IPS DF 6.9 (cell line): ENCODE results near the gene RABGAP1L.
"Not testable (repeated sequence)": the region's sequence is repeated elsewhere in the genome, so short reads cannot be mapped to it uniquely, and the experiment has no call there.

Source experiments
- DNase-seq: peaks from one replicate; pipeline ENCODE4 v3.0.0-alpha.2; 2013; ENCODE audit warnings: low read depth, low spot score
- H3K27ac ChIP-seq: one replicate; pipeline ENCODE4 v1.5.1; 2013; ENCODE audit warnings: low read length, control low read depth
- H3K27me3 ChIP-seq: 2 replicates; pipeline ENCODE4 v1.6.1; 2013; ENCODE audit warnings: mild to moderate bottlenecking, low read length; ENCODE audit not compliant: control insufficient read depth, insufficient read depth
- H3K36me3 ChIP-seq: 2 replicates; pipeline ENCODE4 v1.6.1; 2013; ENCODE audit warnings: low read length; ENCODE audit not compliant: control insufficient read depth, insufficient read depth
- H3K4me1 ChIP-seq: 2 replicates; pipeline ENCODE4 v1.6.1; 2013; ENCODE audit warnings: low read length; ENCODE audit not compliant: control insufficient read depth, insufficient read depth
- H3K4me3 ChIP-seq: 2 replicates; pipeline ENCODE4 v1.5.1; 2013; ENCODE audit warnings: mild to moderate bottlenecking, low read length
- H3K9me3 ChIP-seq: 2 replicates; pipeline ENCODE4 v1.6.1; 2013; ENCODE audit warnings: low read length, inconsistent platforms; ENCODE audit not compliant: control insufficient read depth, insufficient read depth
- WGBS: extraction: QIAGEN DNeasy Blood & Tissue Kit; methylation state at CpG from one replicate; pipeline ENCODE4 v1.1.7; 2013; ENCODE audit warnings: mixed read lengths, missing lambda C conversion rate; ENCODE audit not compliant: insufficient read length, insufficient coverage; 5-methylcytosine and 5-hydroxymethylcytosine counted together

Gene RABGAP1L

GRCh38 chr1:174166530-174167264 is 7.4 kb downstream of the RABGAP1L start:
- no CpG with 5 or more reads among the region's 5 CpGs for WGBS

DNA sequence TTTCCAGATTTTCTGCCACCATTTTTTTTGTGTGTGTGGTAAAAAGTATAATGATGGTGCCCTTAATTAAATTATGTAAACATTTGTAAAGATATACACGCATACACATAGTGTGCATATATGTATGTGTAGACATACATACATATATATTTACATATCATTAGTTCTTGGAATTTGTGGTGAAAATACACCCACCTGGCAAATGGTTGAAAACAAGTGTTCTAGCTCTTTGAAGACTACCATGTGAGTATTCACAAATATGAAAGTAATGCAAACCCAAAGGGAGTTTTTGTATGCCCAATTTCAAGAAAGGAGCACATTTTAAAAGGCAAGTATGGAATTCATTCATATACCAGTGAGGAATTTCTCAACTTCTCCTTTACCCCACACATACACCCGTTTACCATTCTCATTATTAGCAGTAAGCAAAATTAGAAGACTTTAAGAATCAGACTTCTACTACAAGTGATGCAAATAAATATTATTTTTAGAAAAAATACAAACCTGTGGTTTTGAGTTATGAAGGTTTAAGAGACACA is 8.0 kb downstream of the RABGAP1L start:
- Histone ChIP-seq H3K4me3 (no peak overlapping the region), H3K27ac (no peak overlapping the region), H3K27me3 (no peaks in the 10 kb centered on the region), H3K36me3 (no peaks in the 10 kb centered on the region), H3K9me3 (no peaks in the 10 kb centered on the region; the same call in 1 of the 2 replicates), H3K4me1 (no peaks in the 10 kb centered on the region)
- no CpG with 5 or more reads among the region's 2 CpGs for WGBS
- no peak for DNase-seq

More at GRCh38 chr1:174166530-174167264, 7.4 kb downstream of the RABGAP1L start:
- Histone ChIP-seq H3K4me1 (no peaks in the 10 kb centered on the region), H3K9me3 (no peaks in the 10 kb centered on the region; the same call in 1 of the 2 replicates), H3K27ac (no peak overlapping the region), H3K27me3 (no peaks in the 10 kb centered on the region), H3K4me3 (no peak overlapping the region), H3K36me3 (no peaks in the 10 kb centered on the region)
- DNase-seq, result no peak

GRCh38 chr1:174169342-174169741 is 10.0 kb downstream of the RABGAP1L start:
- WGBS, result no CpG with 5 or more reads among the region's 3 CpGs
- Histone ChIP-seq H3K9me3 (no peaks in the 10 kb centered on the region), H3K4me3 (no peak overlapping the region), H3K4me1 (no peaks in the 10 kb centered on the region), H3K36me3 (no peaks in the 10 kb centered on the region), H3K27ac (no peak overlapping the region), H3K27me3 (no peaks in the 10 kb centered on the region)
- DNase-seq, result no peak

GRCh38 chr1:174171073-174171472 is 11.8 kb downstream of the RABGAP1L start:
- Histone ChIP-seq H3K4me3 (no peak overlapping the region), H3K9me3 (no peaks in the 10 kb centered on the region), H3K36me3 (no peaks in the 10 kb centered on the region), H3K27me3 (no peaks in the 10 kb centered on the region), H3K27ac (no peak overlapping the region), H3K4me1 (no peaks in the 10 kb centered on the region)
- no peak for DNase-seq
- WGBS, result no CpG with 5 or more reads among the region's 1 CpG

- no CpG with 5 or more reads among the region's 6 CpGs for WGBS
- H3K36me3 ChIP-seq, result no peaks in the 10 kb centered on the region
- no peak overlapping the region for H3K4me3 ChIP-seq
- H3K27ac ChIP-seq, result no peak overlapping the region
- no peaks in the 10 kb centered on the region for H3K9me3 ChIP-seq
- no peaks in the 10 kb centered on the region for H3K4me1 ChIP-seq
- no peaks in the 10 kb centered on the region for H3K27me3 ChIP-seq
- no peak for DNase-seq
Measured at GRCh38 chr1:174174461-174175329, 15.4 kb downstream of the RABGAP1L start.

DNA sequence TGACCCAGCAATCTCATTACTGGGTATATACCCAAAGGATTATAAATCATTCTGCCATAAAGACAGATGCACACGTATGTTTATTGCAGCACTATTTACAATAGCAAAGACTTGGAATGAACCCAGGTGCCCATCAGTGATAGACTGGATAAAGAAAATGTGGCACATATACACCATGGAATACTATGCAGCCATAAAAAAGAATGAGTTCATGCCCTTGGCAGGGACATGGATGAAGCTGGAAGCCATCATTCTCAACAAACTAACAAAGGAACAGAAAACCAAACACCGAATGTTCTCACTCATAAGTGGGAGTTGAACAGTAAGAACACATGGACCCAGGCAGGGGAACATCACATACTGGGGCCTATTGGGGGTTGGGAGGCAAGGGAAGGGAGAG is 19.1 kb downstream of the RABGAP1L start:
- H3K9me3 ChIP-seq, result not testable (repeated sequence)
- no CpG with 5 or more reads among the region's 2 CpGs for WGBS

DNA sequence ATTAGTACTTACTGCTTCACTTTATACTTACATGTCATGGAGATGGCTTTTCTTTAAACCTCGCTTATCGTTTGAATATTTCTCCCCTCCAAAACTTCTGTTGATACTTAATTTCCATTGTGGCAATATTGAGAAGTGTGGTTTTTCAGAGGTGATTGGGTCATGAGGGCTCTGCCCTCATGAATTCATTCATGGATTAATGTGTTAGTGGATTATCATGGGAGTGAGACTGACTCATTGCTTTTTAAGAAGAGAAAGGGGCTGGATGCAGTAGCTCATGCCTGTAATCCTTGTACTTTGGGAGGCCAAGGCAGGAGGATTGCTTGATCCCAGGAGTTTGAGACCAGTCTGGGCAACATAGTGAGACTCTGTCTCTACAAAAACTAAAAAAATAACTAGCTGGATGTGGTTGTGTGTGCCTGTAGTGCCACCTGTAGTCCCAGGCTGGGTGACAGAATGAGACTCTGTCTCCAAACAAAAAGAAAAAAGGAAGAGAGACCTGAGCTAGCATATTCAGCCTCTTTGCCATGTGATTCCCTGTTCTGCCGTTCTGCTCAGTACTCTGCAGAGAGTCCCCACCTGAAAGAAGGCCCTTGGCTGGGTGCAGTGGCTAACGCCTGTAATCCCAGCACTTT is 30.2 kb downstream of the RABGAP1L start:
- Histone ChIP-seq H3K4me3 (no peak overlapping the region), H3K9me3 (no peaks in the 10 kb centered on the region), H3K27ac (no peak overlapping the region), H3K27me3 (no peaks in the 10 kb centered on the region), H3K4me1 (no peaks in the 10 kb centered on the region), H3K36me3 (no peaks in the 10 kb centered on the region)
- DNase-seq, result no peak
- no CpG with 5 or more reads among the region's 4 CpGs for WGBS

More for the DNA sequence above, 19.1 kb downstream of the RABGAP1L start:
- H3K4me3 ChIP-seq, H3K27me3 ChIP-seq, H3K27ac ChIP-seq, H3K36me3 ChIP-seq, DNase-seq, H3K4me1 ChIP-seq: not testable (repeated sequence)

DNA sequence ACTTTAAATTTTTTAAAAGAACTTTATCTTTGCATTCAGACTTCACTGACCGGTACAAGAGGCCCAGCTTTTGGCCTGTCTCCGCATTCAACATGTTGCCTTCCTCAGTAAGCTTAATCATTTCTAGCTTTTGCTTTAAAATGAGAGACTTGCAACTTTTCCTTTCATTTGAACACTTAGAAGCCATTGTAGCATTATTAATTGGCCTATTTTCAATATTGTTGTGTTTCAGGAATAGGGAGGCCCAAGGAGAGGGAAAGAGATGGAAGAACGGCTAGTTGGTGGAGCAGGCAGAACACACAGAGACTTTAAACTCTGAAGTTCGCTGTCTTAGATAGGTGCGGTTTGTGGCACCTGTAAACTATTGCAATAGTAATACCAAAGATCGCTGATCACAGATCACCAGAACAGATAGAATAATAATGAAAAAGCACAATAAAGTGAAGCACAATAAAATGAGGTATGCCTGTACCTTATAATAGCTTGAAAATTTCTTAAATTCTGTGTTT is 31.4 kb downstream of the RABGAP1L start:
- H3K36me3 ChIP-seq, result no peaks in the 10 kb centered on the region

GRCh38 chr1:174191349-174191862 is 32.1 kb downstream of the RABGAP1L start:
- Histone ChIP-seq H3K27ac (no peak overlapping the region), H3K36me3 (no peaks in the 10 kb centered on the region), H3K9me3 (no peaks in the 10 kb centered on the region), H3K27me3 (no peaks in the 10 kb centered on the region), H3K4me1 (no peaks in the 10 kb centered on the region), H3K4me3 (no peak overlapping the region)
- no peak for DNase-seq
- no CpG with 5 or more reads among the region's 4 CpGs for WGBS

More for the DNA sequence above, 31.4 kb downstream of the RABGAP1L start:
- no peak for DNase-seq
- Histone ChIP-seq H3K4me1 (no peaks in the 10 kb centered on the region), H3K9me3 (no peaks in the 10 kb centered on the region), H3K27ac (no peak overlapping the region), H3K27me3 (no peaks in the 10 kb centered on the region), H3K4me3 (no peak overlapping the region)
- WGBS, result no CpG with 5 or more reads among the region's 6 CpGs

- no peak for DNase-seq
- no peaks in the 10 kb centered on the region for H3K36me3 ChIP-seq
- no CpG with 5 or more reads among the region's 6 CpGs for WGBS
Measured at GRCh38 chr1:174194461-174194860, 35.1 kb downstream of the RABGAP1L start.

More at GRCh38 chr1:174194461-174194860, 35.1 kb downstream of the RABGAP1L start:
- H3K9me3 ChIP-seq, result no peaks in the 10 kb centered on the region
- no peak overlapping the region for H3K4me3 ChIP-seq
- no peaks in the 10 kb centered on the region for H3K27me3 ChIP-seq
- no peaks in the 10 kb centered on the region for H3K4me1 ChIP-seq
- H3K27ac ChIP-seq, result no peak overlapping the region
